GM18868 (cell line): ENCODE data around the gene EMP2.

ENCODE experiments used
- ATAC-seq: cut with Tn5 transposase; IDR thresholded peaks from one replicate; pipeline ENCODE4 v1.9.1; 2021; ENCODE audit warnings: mild to moderate bottlenecking, moderate library complexity; ENCODE audit not compliant: unreplicated experiment

EMP2 gene

GRCh38 chr16:10494343-10495030 is 85.9 kb downstream of the EMP2 start:
- ATAC-seq, result no peak

- ATAC-seq, result no peak
Observed at GRCh38 chr16:10493276-10493675, 87.1 kb downstream of the EMP2 start.

GRCh38 chr16:10490141-10490540 is 90.3 kb downstream of the EMP2 start:
- no peak for ATAC-seq

- no peak for ATAC-seq
Observed at GRCh38 chr16:10485698-10486382, 94.6 kb downstream of the EMP2 start.

- no peak for ATAC-seq
Observed at GRCh38 chr16:10485159-10485558, 95.2 kb downstream of the EMP2 start.

- no peak for ATAC-seq
Observed at GRCh38 chr16:10480151-10480550, 100.2 kb downstream of the EMP2 start.
